Fibroblast of pulmonary artery (primary cell): ENCODE results near the gene RUNX2.
A peak's percentile ranks its signal among the peaks of the same experiment; 100 is the strongest.

ENCODE experiments used
- DNase-seq: peaks from one replicate; pipeline ENCODE4 v3.0.0-alpha.2; 2010; ENCODE audit warnings: low read depth
- H3K4me3 ChIP-seq: replicated peaks from 2 replicates; pipeline ENCODE4 v1.5.1; 2011; ENCODE audit warnings: low read depth, mild to moderate bottlenecking, control low read depth, low read length, moderate library complexity
- CTCF ChIP-seq: IDR thresholded peaks from 2 replicates; pipeline ENCODE4 v1.5.1; 2011; ENCODE audit warnings: mild to moderate bottlenecking, control low read depth, low read length, inconsistent platforms; ENCODE audit errors: missing control alignments

Gene RUNX2

DNA sequence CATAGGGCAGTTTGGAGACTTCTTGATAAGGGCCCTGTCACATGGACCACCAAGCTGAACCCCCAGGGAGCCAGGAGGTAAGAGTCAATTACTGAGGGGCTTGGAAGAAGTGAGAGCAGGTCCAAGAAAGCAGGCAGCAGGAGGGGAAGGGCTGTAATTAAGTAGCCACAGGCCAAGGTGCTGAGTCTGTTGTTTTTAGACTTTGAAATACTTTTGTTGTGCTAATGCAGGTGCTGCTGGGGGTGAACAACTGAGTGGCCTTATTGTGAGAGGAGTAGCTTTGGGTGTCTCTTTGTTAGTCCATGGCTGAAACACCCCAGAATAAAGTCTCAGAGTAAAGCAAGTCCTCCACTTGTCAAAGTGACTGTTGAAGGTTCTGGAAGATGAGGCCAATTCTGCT is 316.6 kb downstream of the RUNX2 start:
- TF ChIP-seq CTCF, result no peak
- H3K4me3 ChIP-seq, result no peak overlapping the region
- DNase-seq, result no peak

- H3K4me3 ChIP-seq, result no peak overlapping the region
- DNase-seq, result no peak
- no peak for TF ChIP-seq CTCF
Measured at GRCh38 chr6:45645302-45645701, 317.2 kb downstream of the RUNX2 start.

DNA sequence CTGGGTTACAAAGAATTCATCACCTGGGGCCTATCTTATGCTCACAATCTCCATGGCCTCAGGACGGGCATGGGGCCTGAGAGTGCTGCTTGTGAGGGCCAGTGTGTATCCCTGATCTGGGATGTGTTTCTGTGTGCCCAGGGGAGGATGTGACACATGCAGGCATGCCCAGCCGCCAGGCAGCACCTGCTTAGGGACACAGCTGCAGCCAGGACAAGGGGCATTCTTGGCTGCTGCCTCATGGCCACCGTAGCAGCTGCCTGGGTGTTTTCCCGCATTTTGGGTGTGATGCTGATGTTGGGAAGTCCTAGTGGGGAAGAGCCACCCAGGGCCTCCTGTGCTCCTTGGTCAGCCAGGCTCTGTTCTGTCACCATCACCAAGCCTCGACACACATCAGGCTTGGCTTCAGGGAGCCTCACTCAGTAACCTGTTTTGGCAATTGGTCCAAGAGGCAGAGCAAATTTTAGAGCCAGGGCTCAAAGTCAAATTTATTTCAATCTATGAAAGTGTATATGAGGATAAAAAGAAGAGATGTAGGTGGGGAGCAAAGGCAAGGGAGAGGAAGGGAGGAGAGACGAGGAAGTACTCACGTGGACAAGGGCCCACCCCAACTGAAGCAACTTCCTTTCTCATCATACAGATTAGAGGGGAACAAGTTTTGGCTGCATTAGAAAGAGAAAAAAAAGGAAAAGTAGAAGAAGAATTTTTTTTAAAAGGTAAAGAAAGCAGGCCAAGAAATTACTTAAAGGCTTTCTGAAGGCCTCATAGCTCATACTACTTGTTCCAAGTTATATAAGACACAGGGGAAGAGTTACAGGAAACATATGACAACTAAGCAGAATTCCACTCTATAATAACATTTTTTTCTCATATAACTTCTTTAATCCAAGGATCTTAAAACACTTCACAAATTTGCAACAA is 319.5 kb downstream of the RUNX2 start:
- no peak overlapping the region for H3K4me3 ChIP-seq
- TF ChIP-seq CTCF, result no peak
- DNase-seq, result no peak

GRCh38 chr6:45648262-45648620 is 320.1 kb downstream of the RUNX2 start:
- DNase-seq, result no peak
- no peak overlapping the region for H3K4me3 ChIP-seq
- no peak for TF ChIP-seq CTCF

GRCh38 chr6:45650524-45651135 is 322.5 kb downstream of the RUNX2 start:
- peak; percentile 80 for DNase-seq
- no peak overlapping the region for H3K4me3 ChIP-seq
- no peak for TF ChIP-seq CTCF

GRCh38 chr6:45651301-45651700 is 323.2 kb downstream of the RUNX2 start:
- no peak overlapping the region for H3K4me3 ChIP-seq
- DNase-seq, result no peak

More at GRCh38 chr6:45651301-45651700, 323.2 kb downstream of the RUNX2 start:
- no peak for TF ChIP-seq CTCF
